Measurements from ENCODE around the gene HPSE2. TPM values are rescaled to one million over a fixed set of nuclear protein-coding genes. Genes with fewer than 3 reads are reported as not detected.

HPSE2 gene
- total and polyA plus RNA-seq, 2 of the 13 experiments (the other 11 are each of a cell fraction or from before 2014, with no cell fraction given), result 0.01 TPM; not detected in 1

GRCh38 chr10:98916526-98917125 is 319.0 kb downstream of the HPSE2 start (continued):
- TF ChIP-seq, protein P1, sequence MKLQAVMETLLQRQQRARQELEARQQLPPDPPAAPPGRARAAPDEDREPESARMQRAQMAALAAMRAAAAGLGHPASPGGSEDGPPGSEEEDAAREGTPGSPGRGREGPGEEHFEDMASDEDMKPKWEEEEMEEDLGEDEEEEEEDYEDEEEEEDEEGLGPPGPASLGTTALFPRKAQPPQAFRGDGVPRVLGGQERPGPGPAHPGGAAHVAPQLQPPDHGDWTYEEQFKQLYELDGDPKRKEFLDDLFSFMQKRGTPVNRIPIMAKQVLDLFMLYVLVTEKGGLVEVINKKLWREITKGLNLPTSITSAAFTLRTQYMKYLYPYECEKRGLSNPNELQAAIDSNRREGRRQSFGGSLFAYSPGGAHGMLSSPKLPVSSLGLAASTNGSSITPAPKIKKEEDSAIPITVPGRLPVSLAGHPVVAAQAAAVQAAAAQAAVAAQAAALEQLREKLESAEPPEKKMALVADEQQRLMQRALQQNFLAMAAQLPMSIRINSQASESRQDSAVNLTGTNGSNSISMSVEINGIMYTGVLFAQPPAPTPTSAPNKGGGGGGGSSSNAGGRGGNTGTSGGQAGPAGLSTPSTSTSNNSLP (IDR thresholded peaks at IDR 0.05; ENCODE audit: low read depth, low read length), result no peak
- TF ChIP-seq, protein P2, sequence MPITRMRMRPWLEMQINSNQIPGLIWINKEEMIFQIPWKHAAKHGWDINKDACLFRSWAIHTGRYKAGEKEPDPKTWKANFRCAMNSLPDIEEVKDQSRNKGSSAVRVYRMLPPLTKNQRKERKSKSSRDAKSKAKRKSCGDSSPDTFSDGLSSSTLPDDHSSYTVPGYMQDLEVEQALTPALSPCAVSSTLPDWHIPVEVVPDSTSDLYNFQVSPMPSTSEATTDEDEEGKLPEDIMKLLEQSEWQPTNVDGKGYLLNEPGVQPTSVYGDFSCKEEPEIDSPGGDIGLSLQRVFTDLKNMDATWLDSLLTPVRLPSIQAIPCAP (CRISPR knock-in tag; IDR thresholded peaks at IDR 0.05; ENCODE audit: low read depth), result no peak
- TF ChIP-seq ZNF326 (CRISPR knock-in tag; IDR thresholded peaks at IDR 0.05; ENCODE audit: borderline replicate concordance), result no peak
- TF ChIP-seq, protein P3, sequence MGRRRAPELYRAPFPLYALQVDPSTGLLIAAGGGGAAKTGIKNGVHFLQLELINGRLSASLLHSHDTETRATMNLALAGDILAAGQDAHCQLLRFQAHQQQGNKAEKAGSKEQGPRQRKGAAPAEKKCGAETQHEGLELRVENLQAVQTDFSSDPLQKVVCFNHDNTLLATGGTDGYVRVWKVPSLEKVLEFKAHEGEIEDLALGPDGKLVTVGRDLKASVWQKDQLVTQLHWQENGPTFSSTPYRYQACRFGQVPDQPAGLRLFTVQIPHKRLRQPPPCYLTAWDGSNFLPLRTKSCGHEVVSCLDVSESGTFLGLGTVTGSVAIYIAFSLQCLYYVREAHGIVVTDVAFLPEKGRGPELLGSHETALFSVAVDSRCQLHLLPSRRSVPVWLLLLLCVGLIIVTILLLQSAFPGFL (CRISPR knock-in tag; IDR thresholded peaks at IDR 0.05), result no peak

DNA sequence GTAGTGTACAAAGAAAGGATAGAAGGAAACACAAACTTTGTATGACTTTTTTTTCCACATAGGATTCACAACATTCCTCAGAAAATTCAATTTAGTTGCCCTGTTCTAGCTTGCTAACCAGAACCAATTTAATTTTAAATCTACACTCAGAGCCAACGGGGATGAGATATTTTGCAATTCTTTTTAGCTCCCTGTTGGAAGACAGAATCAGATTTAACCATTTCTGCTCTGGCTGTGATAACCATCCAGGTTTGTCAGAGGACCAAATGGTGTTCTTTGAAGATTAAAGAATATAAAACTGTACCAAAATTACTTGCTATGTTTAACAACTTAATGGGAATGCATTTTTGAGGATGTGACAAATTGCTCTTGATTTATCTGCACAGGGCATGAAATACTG is 319.7 kb downstream of the HPSE2 start:
- FAIRE-seq (no peak), ATAC-seq (no peak), DNase-seq (ENCODE audit: low spot score) (no peak)
- CTCF ChIA-PET (ENCODE audit: low intra/inter-chr PET ratio, low total read pairs), result no interaction called here
- Histone ChIP-seq H3K9me3 (ENCODE audit: low read length) (no peaks in the 10 kb centered on the region), H4K20me1 (ENCODE audit: insufficient read depth, low read length) (no peaks in the 10 kb centered on the region), H3K4me2 (ENCODE audit: low read depth, low read length) (no peak overlapping the region), H3K27ac (ENCODE audit: extremely low read length, insufficient read depth, low read length) (no peak overlapping the region), H3K79me2 (ENCODE audit: insufficient read depth, low read length) (no peaks in the 10 kb centered on the region), H3K4me3 (replicated peaks in 1 of 3; ENCODE audit: insufficient read depth in 1 of 3, low read depth in 2 of 3, low read length in 3 of 3) (no peak overlapping the region), H3K4me1 (ENCODE audit: insufficient read depth, low read length) (no peaks in the 10 kb centered on the region), H3K36me3 (replicated peaks in 1 of 2; ENCODE audit: control insufficient read depth in 1 of 2, insufficient read depth in 2 of 2, low read length in 2 of 2) (no peaks in the 10 kb centered on the region), H3K27me3 (ENCODE audit: control insufficient read depth in 1 of 2, insufficient read depth in 2 of 2, low read length in 2 of 2) (no peaks in the 10 kb centered on the region), H3K9ac (ENCODE audit: insufficient read depth, low read depth, low read length) (no peak overlapping the region), H2AFZ (ENCODE audit: low read length) (no peak overlapping the region)
- WGBS (ENCODE audit: low lambda C conversion rate), result 0% methylated on average over 1 of the region's 1 CpG
- no TSS peak for BruUV-seq (replicated peaks)
- intact Hi-C loops (cut with micrococcal nuclease; ENCODE audit: unreplicated experiment) (no loop called here), in situ Hi-C loops (cut with HindIII; ENCODE audit: extremely low pct_ligation_motif_present, low pct_unique_long_range_greater_than_20kb) (no loop called here)
- POLR2A ChIA-PET, result no interaction called here
- TF ChIP-seq REL (CRISPR knock-in tag; conservative IDR thresholded peaks at IDR 0.05), result no peak
- TF ChIP-seq FOXK1 (CRISPR knock-in tag; IDR thresholded peaks at IDR 0.05; ENCODE audit: borderline replicate concordance, low read depth), result no peak
- TF ChIP-seq, protein P4, sequence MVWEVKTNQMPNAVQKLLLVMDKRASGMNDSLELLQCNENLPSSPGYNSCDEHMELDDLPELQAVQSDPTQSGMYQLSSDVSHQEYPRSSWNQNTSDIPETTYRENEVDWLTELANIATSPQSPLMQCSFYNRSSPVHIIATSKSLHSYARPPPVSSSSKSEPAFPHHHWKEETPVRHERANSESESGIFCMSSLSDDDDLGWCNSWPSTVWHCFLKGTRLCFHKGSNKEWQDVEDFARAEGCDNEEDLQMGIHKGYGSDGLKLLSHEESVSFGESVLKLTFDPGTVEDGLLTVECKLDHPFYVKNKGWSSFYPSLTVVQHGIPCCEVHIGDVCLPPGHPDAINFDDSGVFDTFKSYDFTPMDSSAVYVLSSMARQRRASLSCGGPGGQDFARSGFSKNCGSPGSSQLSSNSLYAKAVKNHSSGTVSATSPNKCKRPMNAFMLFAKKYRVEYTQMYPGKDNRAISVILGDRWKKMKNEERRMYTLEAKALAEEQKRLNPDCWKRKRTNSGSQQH (CRISPR knock-in tag; IDR thresholded peaks at IDR 0.05; ENCODE audit: low read depth), result no peak
- no peak for TF ChIP-seq NFE2L1 (CRISPR knock-in tag; IDR thresholded peaks at IDR 0.05; ENCODE audit: borderline replicate concordance)
- TF ChIP-seq, protein P5, sequence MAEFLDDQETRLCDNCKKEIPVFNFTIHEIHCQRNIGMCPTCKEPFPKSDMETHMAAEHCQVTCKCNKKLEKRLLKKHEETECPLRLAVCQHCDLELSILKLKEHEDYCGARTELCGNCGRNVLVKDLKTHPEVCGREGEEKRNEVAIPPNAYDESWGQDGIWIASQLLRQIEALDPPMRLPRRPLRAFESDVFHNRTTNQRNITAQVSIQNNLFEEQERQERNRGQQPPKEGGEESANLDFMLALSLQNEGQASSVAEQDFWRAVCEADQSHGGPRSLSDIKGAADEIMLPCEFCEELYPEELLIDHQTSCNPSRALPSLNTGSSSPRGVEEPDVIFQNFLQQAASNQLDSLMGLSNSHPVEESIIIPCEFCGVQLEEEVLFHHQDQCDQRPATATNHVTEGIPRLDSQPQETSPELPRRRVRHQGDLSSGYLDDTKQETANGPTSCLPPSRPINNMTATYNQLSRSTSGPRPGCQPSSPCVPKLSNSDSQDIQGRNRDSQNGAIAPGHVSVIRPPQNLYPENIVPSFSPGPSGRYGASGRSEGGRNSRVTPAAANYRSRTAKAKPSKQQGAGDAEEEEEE (CRISPR knock-in tag; IDR thresholded peaks at IDR 0.05; ENCODE audit: borderline replicate concordance), result no peak
- TF ChIP-seq, protein P6, sequence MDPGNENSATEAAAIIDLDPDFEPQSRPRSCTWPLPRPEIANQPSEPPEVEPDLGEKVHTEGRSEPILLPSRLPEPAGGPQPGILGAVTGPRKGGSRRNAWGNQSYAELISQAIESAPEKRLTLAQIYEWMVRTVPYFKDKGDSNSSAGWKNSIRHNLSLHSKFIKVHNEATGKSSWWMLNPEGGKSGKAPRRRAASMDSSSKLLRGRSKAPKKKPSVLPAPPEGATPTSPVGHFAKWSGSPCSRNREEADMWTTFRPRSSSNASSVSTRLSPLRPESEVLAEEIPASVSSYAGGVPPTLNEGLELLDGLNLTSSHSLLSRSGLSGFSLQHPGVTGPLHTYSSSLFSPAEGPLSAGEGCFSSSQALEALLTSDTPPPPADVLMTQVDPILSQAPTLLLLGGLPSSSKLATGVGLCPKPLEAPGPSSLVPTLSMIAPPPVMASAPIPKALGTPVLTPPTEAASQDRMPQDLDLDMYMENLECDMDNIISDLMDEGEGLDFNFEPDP (CRISPR knock-in tag; conservative IDR thresholded peaks at IDR 0.05), result no peak
- TF ChIP-seq HDAC6 (IDR thresholded peaks at IDR 0.05; ENCODE audit: low read depth, low read length), result no peak
- TF ChIP-seq, protein P7, sequence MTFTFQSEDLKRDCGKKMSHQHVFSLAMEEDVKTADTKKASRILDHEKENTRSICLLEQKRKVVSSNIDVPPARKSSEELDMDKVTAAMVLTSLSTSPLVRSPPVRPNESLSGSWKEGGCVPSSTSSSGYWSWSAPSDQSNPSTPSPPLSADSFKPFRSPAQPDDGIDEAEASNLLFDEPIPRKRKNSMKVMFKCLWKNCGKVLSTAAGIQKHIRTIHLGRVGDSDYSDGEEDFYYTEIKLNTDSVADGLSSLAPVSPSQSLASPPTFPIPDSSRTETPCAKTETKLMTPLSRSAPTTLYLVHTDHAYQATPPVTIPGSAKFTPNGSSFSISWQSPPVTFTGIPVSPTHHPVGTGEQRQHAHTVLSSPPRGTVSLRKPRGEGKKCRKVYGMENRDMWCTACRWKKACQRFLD (CRISPR knock-in tag; IDR thresholded peaks at IDR 0.05; ENCODE audit: borderline replicate concordance), result no peak
